ENCODE results near the gene ASCC1.

DNA sequence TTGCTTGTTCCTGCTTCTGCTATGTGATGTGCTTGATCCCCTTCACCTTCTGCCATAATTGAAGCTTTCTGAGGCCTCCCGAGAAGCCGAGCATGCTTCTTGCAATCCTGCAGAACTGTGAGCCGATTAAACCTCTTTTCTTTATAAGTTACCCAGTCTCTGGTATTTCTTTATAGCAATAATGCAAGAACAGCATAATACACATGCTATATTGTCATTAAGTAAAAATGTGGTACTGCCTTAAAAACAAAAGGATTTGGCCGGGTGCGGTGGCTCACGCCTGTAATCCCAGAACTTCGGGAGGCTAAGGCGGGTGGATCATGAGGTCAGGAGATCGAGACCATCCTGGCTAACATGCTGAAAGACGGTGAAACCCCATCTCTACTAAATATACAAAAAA lies 59.9 kb downstream of the ASCC1 start:
- TF ChIP-seq EZH2 (IDR thresholded peaks at IDR 0.05; ENCODE audit: insufficient read depth, poor library complexity, severe bottlenecking) = no peak
- TF ChIP-seq EZH2phosphoT487 (IDR thresholded peaks at IDR 0.05; ENCODE audit: insufficient read depth, low read depth) = no peak

All from GM23248 (cell line).